ENCODE results near the gene ACAP3. TPM values are rescaled to one million over a fixed set of nuclear protein-coding genes. Genes with fewer than 3 reads are reported as not detected.

ACAP3 gene
- total RNA-seq, 4 donors from 2014 or later: 13.4 to 43.3 (median 18.8) TPM

DNA sequence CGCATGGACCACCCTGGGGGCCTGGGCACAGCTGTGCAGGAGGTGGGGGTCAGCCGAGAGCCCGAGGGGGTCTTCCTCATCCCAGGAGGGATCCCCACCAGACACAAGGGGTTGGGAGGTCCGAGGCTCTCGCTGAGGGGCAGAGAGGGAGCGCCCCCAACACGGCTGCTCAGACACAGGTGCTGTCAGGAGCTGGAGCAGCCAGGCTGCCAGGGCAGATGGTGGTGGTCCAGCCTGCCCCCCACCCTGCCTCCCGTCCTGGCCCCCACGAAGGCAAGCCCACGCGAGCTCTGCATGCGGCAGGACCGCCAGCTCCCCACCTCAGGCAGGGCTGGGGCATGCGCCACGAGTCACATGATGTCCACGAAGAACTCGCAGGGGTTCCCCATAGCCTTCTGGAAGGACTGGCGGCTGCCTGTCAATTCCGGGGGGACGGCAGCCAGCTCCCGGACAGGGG lies 28.1 kb upstream of the ACAP3 start:
- TF ChIP-seq, protein P1, sequence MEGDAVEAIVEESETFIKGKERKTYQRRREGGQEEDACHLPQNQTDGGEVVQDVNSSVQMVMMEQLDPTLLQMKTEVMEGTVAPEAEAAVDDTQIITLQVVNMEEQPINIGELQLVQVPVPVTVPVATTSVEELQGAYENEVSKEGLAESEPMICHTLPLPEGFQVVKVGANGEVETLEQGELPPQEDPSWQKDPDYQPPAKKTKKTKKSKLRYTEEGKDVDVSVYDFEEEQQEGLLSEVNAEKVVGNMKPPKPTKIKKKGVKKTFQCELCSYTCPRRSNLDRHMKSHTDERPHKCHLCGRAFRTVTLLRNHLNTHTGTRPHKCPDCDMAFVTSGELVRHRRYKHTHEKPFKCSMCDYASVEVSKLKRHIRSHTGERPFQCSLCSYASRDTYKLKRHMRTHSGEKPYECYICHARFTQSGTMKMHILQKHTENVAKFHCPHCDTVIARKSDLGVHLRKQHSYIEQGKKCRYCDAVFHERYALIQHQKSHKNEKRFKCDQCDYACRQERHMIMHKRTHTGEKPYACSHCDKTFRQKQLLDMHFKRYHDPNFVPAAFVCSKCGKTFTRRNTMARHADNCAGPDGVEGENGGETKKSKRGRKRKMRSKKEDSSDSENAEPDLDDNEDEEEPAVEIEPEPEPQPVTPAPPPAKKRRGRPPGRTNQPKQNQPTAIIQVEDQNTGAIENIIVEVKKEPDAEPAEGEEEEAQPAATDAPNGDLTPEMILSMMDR (IDR thresholded peaks at IDR 0.05; ENCODE audit: low read depth): no peak

DNA sequence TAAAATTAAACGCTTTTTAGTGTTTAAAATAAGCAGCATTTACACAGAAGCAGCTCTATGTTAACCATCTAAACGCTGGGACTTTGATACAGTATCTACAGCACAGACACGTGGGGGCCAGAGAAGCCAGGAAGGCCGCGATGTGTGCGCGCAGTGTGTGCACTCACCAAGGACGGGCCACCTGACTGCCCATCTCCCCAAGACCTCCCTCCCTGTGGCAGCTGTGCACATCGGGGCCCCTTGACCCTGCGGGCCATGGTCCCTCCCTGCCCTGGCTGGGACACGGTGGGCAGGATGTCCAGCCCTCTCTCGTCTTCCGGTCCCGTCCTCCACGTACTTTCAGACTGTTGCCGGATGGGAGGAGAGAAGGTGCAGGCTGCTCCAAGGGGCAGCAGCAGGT lies 27.6 kb upstream of the ACAP3 start:
- TF ChIP-seq, protein P1 (IDR thresholded peaks at IDR 0.05; ENCODE audit: low read depth): no peak

DNA sequence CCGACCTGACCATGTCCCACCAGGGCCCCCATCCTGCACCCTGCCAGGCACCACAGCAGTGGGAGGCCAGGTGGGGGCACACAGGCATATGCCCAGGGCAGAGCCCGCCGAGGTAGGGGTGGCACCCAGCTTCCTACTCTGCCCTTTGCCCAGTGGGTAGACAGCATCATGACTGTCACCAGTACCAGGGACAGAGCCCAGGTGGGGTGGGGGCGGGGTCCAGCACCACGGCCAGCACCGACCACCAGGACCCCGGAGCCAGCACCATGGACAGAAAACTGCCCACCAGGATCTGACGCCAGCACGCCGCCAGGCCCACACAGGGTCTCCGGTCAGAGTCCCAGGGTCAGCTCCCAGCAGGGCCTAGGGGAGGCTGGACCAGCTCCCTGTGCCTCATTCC lies 27.1 kb upstream of the ACAP3 start:
- TF ChIP-seq, protein P1 (IDR thresholded peaks at IDR 0.05; ENCODE audit: low read depth): no peak

DNA sequence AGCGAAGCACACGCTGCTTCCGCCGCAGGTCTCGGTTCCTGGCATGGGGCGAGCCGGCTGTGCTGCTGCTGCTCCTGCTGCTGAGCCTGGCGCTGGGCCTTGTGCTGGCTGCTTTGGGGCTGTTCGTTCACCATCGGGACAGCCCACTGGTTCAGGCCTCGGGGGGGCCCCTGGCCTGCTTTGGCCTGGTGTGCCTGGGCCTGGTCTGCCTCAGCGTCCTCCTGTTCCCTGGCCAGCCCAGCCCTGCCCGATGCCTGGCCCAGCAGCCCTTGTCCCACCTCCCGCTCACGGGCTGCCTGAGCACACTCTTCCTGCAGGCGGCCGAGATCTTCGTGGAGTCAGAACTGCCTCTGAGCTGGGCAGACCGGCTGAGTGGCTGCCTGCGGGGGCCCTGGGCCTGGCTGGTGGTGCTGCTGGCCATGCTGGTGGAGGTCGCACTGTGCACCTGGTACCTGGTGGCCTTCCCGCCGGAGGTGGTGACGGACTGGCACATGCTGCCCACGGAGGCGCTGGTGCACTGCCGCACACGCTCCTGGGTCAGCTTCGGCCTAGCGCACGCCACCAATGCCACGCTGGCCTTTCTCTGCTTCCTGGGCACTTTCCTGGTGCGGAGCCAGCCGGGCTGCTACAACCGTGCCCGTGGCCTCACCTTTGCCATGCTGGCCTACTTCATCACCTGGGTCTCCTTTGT lies 26.0 kb upstream of the ACAP3 start:
- TF ChIP-seq, protein P1 (IDR thresholded peaks at IDR 0.05; ENCODE audit: low read depth): no peak

DNA sequence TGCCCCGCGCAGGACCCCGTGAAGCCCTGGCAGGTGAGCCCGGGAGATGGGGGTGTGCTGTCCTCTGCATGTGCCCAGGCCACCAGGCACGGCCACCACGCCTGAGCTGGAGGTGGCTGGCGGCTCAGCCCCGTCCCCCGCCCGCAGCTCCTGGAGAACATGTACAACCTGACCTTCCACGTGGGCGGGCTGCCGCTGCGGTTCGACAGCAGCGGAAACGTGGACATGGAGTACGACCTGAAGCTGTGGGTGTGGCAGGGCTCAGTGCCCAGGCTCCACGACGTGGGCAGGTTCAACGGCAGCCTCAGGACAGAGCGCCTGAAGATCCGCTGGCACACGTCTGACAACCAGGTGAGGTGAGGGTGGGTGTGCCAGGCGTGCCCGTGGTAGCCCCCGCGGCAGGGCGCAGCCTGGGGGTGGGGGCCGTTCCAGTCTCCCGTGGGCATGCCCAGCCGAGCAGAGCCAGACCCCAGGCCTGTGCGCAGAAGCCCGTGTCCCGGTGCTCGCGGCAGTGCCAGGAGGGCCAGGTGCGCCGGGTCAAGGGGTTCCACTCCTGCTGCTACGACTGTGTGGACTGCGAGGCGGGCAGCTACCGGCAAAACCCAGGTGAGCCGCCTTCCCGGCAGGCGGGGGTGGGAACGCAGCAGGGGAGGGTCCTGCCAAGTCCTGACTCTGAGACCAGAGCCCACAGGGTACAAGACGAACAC lies 25.2 kb upstream of the ACAP3 start:
- TF ChIP-seq, protein P1 (IDR thresholded peaks at IDR 0.05; ENCODE audit: low read depth): no peak

DNA sequence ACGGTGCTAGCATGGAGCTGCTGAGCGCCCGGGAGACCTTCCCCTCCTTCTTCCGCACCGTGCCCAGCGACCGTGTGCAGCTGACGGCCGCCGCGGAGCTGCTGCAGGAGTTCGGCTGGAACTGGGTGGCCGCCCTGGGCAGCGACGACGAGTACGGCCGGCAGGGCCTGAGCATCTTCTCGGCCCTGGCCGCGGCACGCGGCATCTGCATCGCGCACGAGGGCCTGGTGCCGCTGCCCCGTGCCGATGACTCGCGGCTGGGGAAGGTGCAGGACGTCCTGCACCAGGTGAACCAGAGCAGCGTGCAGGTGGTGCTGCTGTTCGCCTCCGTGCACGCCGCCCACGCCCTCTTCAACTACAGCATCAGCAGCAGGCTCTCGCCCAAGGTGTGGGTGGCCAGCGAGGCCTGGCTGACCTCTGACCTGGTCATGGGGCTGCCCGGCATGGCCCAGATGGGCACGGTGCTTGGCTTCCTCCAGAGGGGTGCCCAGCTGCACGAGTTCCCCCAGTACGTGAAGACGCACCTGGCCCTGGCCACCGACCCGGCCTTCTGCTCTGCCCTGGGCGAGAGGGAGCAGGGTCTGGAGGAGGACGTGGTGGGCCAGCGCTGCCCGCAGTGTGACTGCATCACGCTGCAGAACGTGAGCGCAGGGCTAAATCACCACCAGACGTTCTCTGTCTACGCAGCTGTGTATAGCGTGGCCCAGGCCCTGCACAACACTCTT lies 24.5 kb upstream of the ACAP3 start:
- TF ChIP-seq, protein P1 (IDR thresholded peaks at IDR 0.05; ENCODE audit: low read depth): no peak

Measured in subcutaneous adipose tissue (tissue), 4 donors.